Measurements from ENCODE around the gene DLG4.

Gene DLG4

DNA sequence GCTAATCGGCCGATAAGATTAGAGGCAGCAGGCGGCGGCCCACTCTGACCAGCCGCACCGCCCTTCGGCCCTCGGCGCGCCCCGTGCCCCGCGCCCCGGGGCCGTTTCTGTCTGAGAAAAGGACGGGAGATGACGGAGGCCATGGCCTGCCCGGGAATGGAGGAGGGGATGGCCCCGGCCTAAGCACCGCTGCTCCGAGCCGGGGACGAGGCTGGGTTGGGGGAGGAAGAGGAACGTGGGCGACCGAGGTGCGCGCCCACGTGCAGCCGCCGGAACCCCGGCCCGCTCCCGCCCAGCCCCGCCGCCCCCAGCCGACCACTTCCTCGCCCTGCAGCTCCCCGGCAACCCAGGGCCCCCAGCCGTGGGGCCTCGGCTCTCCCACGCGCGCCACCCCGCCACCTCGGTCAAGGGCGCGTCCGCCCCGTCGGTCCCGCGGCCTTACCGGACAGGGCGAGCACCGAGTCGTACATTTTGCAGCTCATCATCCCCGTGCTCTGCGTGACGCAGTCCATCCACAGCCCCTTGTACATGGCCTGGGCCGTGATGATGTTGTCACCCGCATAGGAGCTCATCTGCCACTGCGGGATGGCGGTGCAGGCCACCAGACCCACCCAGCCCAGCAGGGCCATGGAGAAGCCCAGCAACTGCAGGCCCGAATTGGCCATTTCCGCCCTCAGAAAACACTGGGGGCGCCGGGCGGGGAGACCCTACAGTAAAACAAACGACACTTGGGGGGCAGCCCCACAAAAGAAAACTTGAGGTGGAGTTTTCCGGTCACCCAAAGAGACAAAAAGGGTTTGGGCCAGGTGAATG is 41.9 kb upstream of the DLG4 start:
- no peak overlapping the region for H3K27ac ChIP-seq
- peak overlapping the region; percentile 47 for H3K4me3 ChIP-seq (ENCODE audit: low read depth, low read length)
- TF ChIP-seq CTCF (IDR thresholded peaks at IDR 0.05; ENCODE audit: low read depth, low read length, missing control alignments) = no peak

GRCh38 chr17:7260651-7261378 is 41.2 kb upstream of the DLG4 start:
- peaks cover 27% of the 10 kb centered on the region for H3K36me3 ChIP-seq (replicated peaks)
- in situ Hi-C loops (cut with HindIII; ENCODE audit: low pct_ligation_motif_present, low sequenced_read_pairs) = no loop called here
- H3K4me3 ChIP-seq (ENCODE audit: low read depth, low read length) = peak overlapping the region; percentile 47
- H3K27ac ChIP-seq = no peak overlapping the region
- no peak for TF ChIP-seq CTCF (IDR thresholded peaks at IDR 0.05; ENCODE audit: low read depth, low read length, missing control alignments)
- no peaks in the 10 kb centered on the region for H3K27me3 ChIP-seq (replicated peaks)
- no peak for DNase-seq

More for the DNA sequence above, 41.9 kb upstream of the DLG4 start:
- peaks cover 24% of the 10 kb centered on the region for H3K36me3 ChIP-seq (replicated peaks)
- no peaks in the 10 kb centered on the region for H3K27me3 ChIP-seq (replicated peaks)
- in situ Hi-C loops (cut with HindIII; ENCODE audit: low pct_ligation_motif_present, low sequenced_read_pairs) = no loop called here
- DNase-seq = no peak

DNA sequence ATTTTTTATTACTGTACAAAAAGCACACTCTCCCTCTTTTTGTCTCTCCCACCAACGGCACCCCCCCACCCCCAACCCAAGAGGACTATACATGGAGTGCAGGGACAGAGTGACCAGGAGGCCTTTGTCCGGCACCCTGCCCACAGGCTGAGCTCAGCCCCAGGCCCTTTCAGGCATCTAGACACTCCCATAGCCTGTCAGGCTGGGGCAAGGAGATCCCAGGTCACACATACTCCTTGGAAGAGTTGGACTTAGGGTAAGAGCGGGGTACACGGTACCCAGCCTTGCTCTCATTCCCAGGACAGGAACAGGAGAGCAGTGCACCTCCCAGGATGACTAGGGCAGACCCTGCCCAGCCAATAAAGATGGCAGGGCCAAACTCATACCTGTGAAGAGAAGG is 40.5 kb upstream of the DLG4 start:
- DNase-seq = no peak

DNA sequence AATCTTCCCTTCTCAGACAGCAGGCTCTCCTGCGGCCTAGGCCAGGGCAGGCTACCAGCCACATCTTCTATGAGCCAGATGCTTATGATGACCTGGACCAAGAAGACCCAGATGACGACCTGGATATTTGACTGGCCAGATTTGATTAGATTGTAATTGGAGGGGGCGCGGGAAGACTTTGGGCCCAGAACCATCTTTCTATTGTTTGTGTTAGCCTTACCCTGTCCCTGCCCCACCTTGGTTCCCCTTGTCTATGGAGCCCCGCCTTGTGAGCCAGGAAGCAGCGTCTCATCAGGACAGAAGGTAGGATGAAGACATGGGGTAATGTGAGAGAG is 39.9 kb upstream of the DLG4 start:
- no peaks in the 10 kb centered on the region for H3K27me3 ChIP-seq (replicated peaks)
- H3K4me3 ChIP-seq (ENCODE audit: low read depth, low read length) = no peak overlapping the region
- no peak for TF ChIP-seq CTCF (IDR thresholded peaks at IDR 0.05; ENCODE audit: low read depth, low read length, missing control alignments)
- in situ Hi-C loops (cut with HindIII; ENCODE audit: low pct_ligation_motif_present, low sequenced_read_pairs) = no loop called here
- DNase-seq = no peak
- H3K27ac ChIP-seq = no peak overlapping the region
- peaks cover 39% of the 10 kb centered on the region for H3K36me3 ChIP-seq (replicated peaks)

More for the DNA sequence above, 40.5 kb upstream of the DLG4 start:
- no peak for TF ChIP-seq CTCF (IDR thresholded peaks at IDR 0.05; ENCODE audit: low read depth, low read length, missing control alignments)
- in situ Hi-C loops (cut with HindIII; ENCODE audit: low pct_ligation_motif_present, low sequenced_read_pairs) = no loop called here
- no peak overlapping the region for H3K27ac ChIP-seq
- no peaks in the 10 kb centered on the region for H3K27me3 ChIP-seq (replicated peaks)
- no peak overlapping the region for H3K4me3 ChIP-seq (ENCODE audit: low read depth, low read length)
- H3K36me3 ChIP-seq (replicated peaks) = peaks cover 34% of the 10 kb centered on the region

- DNase-seq = no peak
- in situ Hi-C loops (cut with HindIII; ENCODE audit: low pct_ligation_motif_present, low sequenced_read_pairs) = no loop called here
- Histone ChIP-seq H3K4me3 (ENCODE audit: low read depth, low read length) (no peak overlapping the region), H3K36me3 (replicated peaks) (peaks cover 44% of the 10 kb centered on the region), H3K27ac (no peak overlapping the region), H3K27me3 (replicated peaks) (no peaks in the 10 kb centered on the region)
- TF ChIP-seq CTCF (IDR thresholded peaks at IDR 0.05; ENCODE audit: low read depth, low read length, missing control alignments) = no peak
Measured at GRCh38 chr17:7258731-7259554, 39.3 kb upstream of the DLG4 start.
